ENCODE data around the gene SYT2. TPM values are rescaled to one million over a fixed set of nuclear protein-coding genes. Genes with fewer than 3 reads are reported as not detected.
A peak's percentile ranks its signal among the peaks of the same experiment; 100 is the strongest.

SYT2 gene
- total RNA-seq, 1 experiment from 2014 or later = not detected

DNA sequence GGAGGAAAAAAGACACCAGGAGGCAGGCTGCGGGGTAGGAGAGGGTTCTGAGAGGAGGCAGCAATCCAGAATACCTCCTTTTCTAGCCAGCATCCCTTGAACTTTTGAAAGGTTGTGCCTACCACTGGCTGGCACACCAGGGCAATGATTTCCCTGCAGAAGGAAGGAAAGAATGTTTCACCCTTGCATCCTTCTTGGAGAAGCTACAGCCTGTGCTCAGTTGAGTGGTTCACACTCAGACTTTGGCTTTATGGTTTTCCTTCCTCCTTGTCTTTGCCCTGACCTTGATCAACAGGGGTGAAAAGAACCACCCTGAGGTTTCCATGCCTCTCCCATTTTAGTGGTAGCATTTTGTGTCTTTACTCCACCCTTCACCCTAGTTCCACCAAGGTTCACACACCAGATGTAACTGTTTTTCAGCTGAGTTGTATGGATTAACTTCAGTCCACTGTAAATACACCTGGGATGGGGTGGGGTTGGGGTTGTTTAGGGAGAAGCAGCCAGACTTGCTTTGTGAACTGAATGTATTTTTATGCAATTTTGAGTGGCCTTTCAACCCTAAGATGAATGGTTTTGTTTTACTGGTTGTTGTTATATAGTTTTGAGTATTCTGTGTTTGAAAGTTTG is 122.3 kb downstream of the SYT2 start:
- peak overlapping the region; percentile 73 for H3K4me2 ChIP-seq (ENCODE audit: low read length)
- POLR2A ChIA-PET = no interaction called here
- BruUV-seq (replicated peaks) = no TSS peak
- H3K27me3 ChIP-seq (ENCODE audit: insufficient read depth, low read length) = no peaks in the 10 kb centered on the region
- H2AFZ ChIP-seq (ENCODE audit: low read depth, low read length, poor library complexity, severe bottlenecking) = no peak overlapping the region
- H3K36me3 ChIP-seq (ENCODE audit: control insufficient read depth in 1 of 2, insufficient read depth in 2 of 2, low read length in 2 of 2) = no peaks in the 10 kb centered on the region
- no peaks in the 10 kb centered on the region for H4K20me1 ChIP-seq (ENCODE audit: insufficient read depth)
- no peak for ATAC-seq
- intact Hi-C loops (cut with micrococcal nuclease) = no loop called here
- DNase-seq (ENCODE audit: low read depth, low spot score) = no peak
- CTCF ChIA-PET = interaction anchor here (1.2 to 1.6 kb wide), 2 partner anchors 12 to 16 kb away, joined by 3 to 5 read pairs; no protein-coding TSS in a partner anchor
- H3K4me1 ChIP-seq (ENCODE audit: control insufficient read depth in 1 of 2, insufficient read depth in 2 of 2, low read length in 2 of 2) = peaks cover 22 to 67% of the 10 kb centered on the region in 2 experiments
- RAD21 ChIA-PET (ENCODE audit: low non-redundant PET in 1 of 2, low total read pairs in 2 of 2, uncharacterized antibody in 2 of 2, unreplicated experiment in 2 of 2) = no interaction called here
- no peak overlapping the region for H3K27ac ChIP-seq (ENCODE audit: low read depth, low read length)
- H3K9me3 ChIP-seq (ENCODE audit: control insufficient read depth in 1 of 2, insufficient read depth in 1 of 2, low read depth in 1 of 2, low read length in 2 of 2) = no peaks in the 10 kb centered on the region
- H3K9me2 ChIP-seq (ENCODE audit: insufficient read depth) = no peaks in the 10 kb centered on the region
- TF ChIP-seq ZFX (IDR thresholded peaks at IDR 0.05) (no peak), SP1 (IDR thresholded peaks at IDR 0.05; ENCODE audit: low read depth) (no peak)
- no peaks in the 10 kb centered on the region for H3K79me2 ChIP-seq (ENCODE audit: insufficient read depth, low read length)
- no peak overlapping the region for H3K4me3 ChIP-seq (replicated peaks in 1 of 2; ENCODE audit: low read depth in 1 of 2, low read length in 2 of 2)
- H3K9ac ChIP-seq (ENCODE audit: low read length) = no peak overlapping the region

- POLR2A ChIA-PET = no interaction called here
- intact Hi-C loops (cut with micrococcal nuclease) = no loop called here
- Histone ChIP-seq H3K9ac (ENCODE audit: low read length) (no peak overlapping the region), H3K4me3 (replicated peaks in 1 of 2; ENCODE audit: low read depth in 1 of 2, low read length in 2 of 2) (no peak overlapping the region), H2AFZ (ENCODE audit: low read depth, low read length, poor library complexity, severe bottlenecking) (no peak overlapping the region), H3K9me2 (ENCODE audit: insufficient read depth) (no peaks in the 10 kb centered on the region), H3K36me3 (ENCODE audit: control insufficient read depth in 1 of 2, insufficient read depth in 2 of 2, low read length in 2 of 2) (no peaks in the 10 kb centered on the region), H3K4me1 (ENCODE audit: control insufficient read depth in 1 of 2, insufficient read depth in 2 of 2, low read length in 2 of 2) (peaks cover 22 to 57% of the 10 kb centered on the region in 2 experiments), H4K20me1 (ENCODE audit: insufficient read depth) (no peaks in the 10 kb centered on the region), H3K9me3 (ENCODE audit: control insufficient read depth in 1 of 2, insufficient read depth in 1 of 2, low read depth in 1 of 2, low read length in 2 of 2) (no peaks in the 10 kb centered on the region), H3K27ac (ENCODE audit: low read depth, low read length) (no peak overlapping the region), H3K27me3 (ENCODE audit: insufficient read depth, low read length) (no peaks in the 10 kb centered on the region), H3K4me2 (ENCODE audit: low read length) (no peak overlapping the region), H3K79me2 (ENCODE audit: insufficient read depth, low read length) (no peaks in the 10 kb centered on the region)
- CTCF ChIA-PET = interaction anchor here (1.6 kb wide), 1 partner anchor 13 kb away, joined by 5 read pairs; no protein-coding TSS in a partner anchor
- RAD21 ChIA-PET (ENCODE audit: low non-redundant PET in 1 of 2, low total read pairs in 2 of 2, uncharacterized antibody in 2 of 2, unreplicated experiment in 2 of 2) = no interaction called here
- no TSS peak for BruUV-seq (replicated peaks)
- ATAC-seq (no peak), DNase-seq (ENCODE audit: low read depth, low spot score) (no peak)
- TF ChIP-seq RAD21 (IDR thresholded peaks at IDR 0.05; ENCODE audit: low read depth) (no peak), ZFX (IDR thresholded peaks at IDR 0.05) (no peak), SIN3A (IDR thresholded peaks at IDR 0.05; ENCODE audit: low read depth) (no peak), SP1 (IDR thresholded peaks at IDR 0.05; ENCODE audit: low read depth) (no peak), JUND (IDR thresholded peaks at IDR 0.05) (no peak), POLR2A (IDR thresholded peaks at IDR 0.05; ENCODE audit: borderline replicate concordance, extremely low read depth, insufficient read depth, insufficient read length) (no peak), MAX (IDR thresholded peaks at IDR 0.05) (no peak), YY1 (IDR thresholded peaks at IDR 0.05; ENCODE audit: extremely low read depth, insufficient replicate concordance, low read depth, low read length) (no peak), ATF3 (IDR thresholded peaks at IDR 0.05) (no peak), TCF7L2 (IDR thresholded peaks at IDR 0.05; ENCODE audit: borderline replicate concordance, extremely low read depth, insufficient read depth, insufficient read length) (no peak), ELF1 (IDR thresholded peaks at IDR 0.05; ENCODE audit: borderline replicate concordance, low read depth) (no peak), FOSL1 (IDR thresholded peaks at IDR 0.05; ENCODE audit: low read depth) (no peak), POLR2AphosphoS5 (IDR thresholded peaks at IDR 0.05; ENCODE audit: low read depth, low read length) (no peak)
- TF ChIP-seq, protein P1, sequence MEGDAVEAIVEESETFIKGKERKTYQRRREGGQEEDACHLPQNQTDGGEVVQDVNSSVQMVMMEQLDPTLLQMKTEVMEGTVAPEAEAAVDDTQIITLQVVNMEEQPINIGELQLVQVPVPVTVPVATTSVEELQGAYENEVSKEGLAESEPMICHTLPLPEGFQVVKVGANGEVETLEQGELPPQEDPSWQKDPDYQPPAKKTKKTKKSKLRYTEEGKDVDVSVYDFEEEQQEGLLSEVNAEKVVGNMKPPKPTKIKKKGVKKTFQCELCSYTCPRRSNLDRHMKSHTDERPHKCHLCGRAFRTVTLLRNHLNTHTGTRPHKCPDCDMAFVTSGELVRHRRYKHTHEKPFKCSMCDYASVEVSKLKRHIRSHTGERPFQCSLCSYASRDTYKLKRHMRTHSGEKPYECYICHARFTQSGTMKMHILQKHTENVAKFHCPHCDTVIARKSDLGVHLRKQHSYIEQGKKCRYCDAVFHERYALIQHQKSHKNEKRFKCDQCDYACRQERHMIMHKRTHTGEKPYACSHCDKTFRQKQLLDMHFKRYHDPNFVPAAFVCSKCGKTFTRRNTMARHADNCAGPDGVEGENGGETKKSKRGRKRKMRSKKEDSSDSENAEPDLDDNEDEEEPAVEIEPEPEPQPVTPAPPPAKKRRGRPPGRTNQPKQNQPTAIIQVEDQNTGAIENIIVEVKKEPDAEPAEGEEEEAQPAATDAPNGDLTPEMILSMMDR (IDR thresholded peaks at IDR 0.05 in 2 of 3, conservative IDR thresholded peaks at IDR 0.05 in 1 of 3; ENCODE audit: borderline replicate concordance in 1 of 3, insufficient read depth in 1 of 3, low read depth in 2 of 3, low read length in 2 of 3) = no peak
- TF ChIP-seq, protein P2, sequence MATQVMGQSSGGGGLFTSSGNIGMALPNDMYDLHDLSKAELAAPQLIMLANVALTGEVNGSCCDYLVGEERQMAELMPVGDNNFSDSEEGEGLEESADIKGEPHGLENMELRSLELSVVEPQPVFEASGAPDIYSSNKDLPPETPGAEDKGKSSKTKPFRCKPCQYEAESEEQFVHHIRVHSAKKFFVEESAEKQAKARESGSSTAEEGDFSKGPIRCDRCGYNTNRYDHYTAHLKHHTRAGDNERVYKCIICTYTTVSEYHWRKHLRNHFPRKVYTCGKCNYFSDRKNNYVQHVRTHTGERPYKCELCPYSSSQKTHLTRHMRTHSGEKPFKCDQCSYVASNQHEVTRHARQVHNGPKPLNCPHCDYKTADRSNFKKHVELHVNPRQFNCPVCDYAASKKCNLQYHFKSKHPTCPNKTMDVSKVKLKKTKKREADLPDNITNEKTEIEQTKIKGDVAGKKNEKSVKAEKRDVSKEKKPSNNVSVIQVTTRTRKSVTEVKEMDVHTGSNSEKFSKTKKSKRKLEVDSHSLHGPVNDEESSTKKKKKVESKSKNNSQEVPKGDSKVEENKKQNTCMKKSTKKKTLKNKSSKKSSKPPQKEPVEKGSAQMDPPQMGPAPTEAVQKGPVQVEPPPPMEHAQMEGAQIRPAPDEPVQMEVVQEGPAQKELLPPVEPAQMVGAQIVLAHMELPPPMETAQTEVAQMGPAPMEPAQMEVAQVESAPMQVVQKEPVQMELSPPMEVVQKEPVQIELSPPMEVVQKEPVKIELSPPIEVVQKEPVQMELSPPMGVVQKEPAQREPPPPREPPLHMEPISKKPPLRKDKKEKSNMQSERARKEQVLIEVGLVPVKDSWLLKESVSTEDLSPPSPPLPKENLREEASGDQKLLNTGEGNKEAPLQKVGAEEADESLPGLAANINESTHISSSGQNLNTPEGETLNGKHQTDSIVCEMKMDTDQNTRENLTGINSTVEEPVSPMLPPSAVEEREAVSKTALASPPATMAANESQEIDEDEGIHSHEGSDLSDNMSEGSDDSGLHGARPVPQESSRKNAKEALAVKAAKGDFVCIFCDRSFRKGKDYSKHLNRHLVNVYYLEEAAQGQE (IDR thresholded peaks at IDR 0.05; ENCODE audit: low read depth) = no peak
Measured at GRCh38 chr1:202586871-202587270, 123.4 kb downstream of the SYT2 start.
